Fibroblast of villous mesenchyme (primary cell): ENCODE results near the gene RAB10. TPM values are rescaled to one million over a fixed set of nuclear protein-coding genes. Genes with fewer than 3 reads are reported as not detected.

Experiments used
- DNase-seq: peaks from one replicate; pipeline ENCODE4 v3.0.0-alpha.2; 2010; ENCODE audit warnings: low read depth
- H3K4me3 ChIP-seq: 2 replicates; pipeline ENCODE4 v1.5.1; 2011; ENCODE audit warnings: low read depth, mild to moderate bottlenecking, low read length
- CTCF ChIP-seq: IDR thresholded peaks from 2 replicates; pipeline ENCODE4 v1.5.1; 2012; ENCODE audit warnings: low read depth, mild to moderate bottlenecking, low read length; ENCODE audit not compliant: insufficient read depth
- total RNA-seq: library from RNA; depleted of rRNA; stranded (reverse); fragments of >200 nt; gene quantifications from 2 replicates; pipeline ENCODE4 v1.2.3, GENCODE V29; 2012

RAB10 gene
- total RNA-seq = 103 and 128 TPM in 2 replicates

- peak; percentile 99 for DNase-seq
- TF ChIP-seq CTCF = no peak
- H3K4me3 ChIP-seq = peak within 1 kb of the TSS; percentile 99
Observed at GRCh38 chr2:26033818-26034636, at the start of gene RAB10. Gene RAB10 (plus strand): TSS chr2:26034084. CDS start chr2:26034609, 525 bp downstream.

GRCh38 chr2:25988134-25988533 is 45.8 kb upstream of the RAB10 start:
- H3K4me3 ChIP-seq = no peak overlapping the region
- DNase-seq = no peak
- no peak for TF ChIP-seq CTCF

GRCh38 chr2:25989154-25989553 is 44.7 kb upstream of the RAB10 start:
- H3K4me3 ChIP-seq = no peak overlapping the region
- no peak for DNase-seq
- no peak for TF ChIP-seq CTCF

- H3K4me3 ChIP-seq = no peak overlapping the region
- no peak for DNase-seq
- no peak for TF ChIP-seq CTCF
Observed at GRCh38 chr2:25991965-25992364, 41.9 kb upstream of the RAB10 start.

- no peak for TF ChIP-seq CTCF
- DNase-seq = no peak
- no peak overlapping the region for H3K4me3 ChIP-seq
Observed at GRCh38 chr2:25992556-25992955, 41.3 kb upstream of the RAB10 start.

GRCh38 chr2:25993049-25993448 is 40.8 kb upstream of the RAB10 start:
- no peak overlapping the region for H3K4me3 ChIP-seq
- TF ChIP-seq CTCF = no peak
- no peak for DNase-seq
